Islet of Langerhans (tissue), 1 donor: Measurements from ENCODE around the gene SLC6A12.
"Not testable (repeated sequence)": the region's sequence is repeated elsewhere in the genome, so short reads cannot be mapped to it uniquely, and the experiment has no call there.

ENCODE experiments used
- FAIRE-seq: peaks from one replicate; lab custom pipeline; 2011; peaks lifted over from hg19 to GRCh38; lab: Jason Lieb, UNC

The SLC6A12 gene

GRCh38 chr12:234891-235415, 21.0 kb upstream of the SLC6A12 start:
- FAIRE-seq, result no peak

- FAIRE-seq, result no peak
Measured at GRCh38 chr12:234019-234418, 20.1 kb upstream of the SLC6A12 start.

- FAIRE-seq, result no peak
Measured at GRCh38 chr12:233615-233968, 19.6 kb upstream of the SLC6A12 start.

GRCh38 chr12:232731-233614, 19.0 kb upstream of the SLC6A12 start:
- FAIRE-seq, result no peak

- no peak for FAIRE-seq
Measured at GRCh38 chr12:230925-231671, 17.1 kb upstream of the SLC6A12 start.

GRCh38 chr12:229441-230191, 15.7 kb upstream of the SLC6A12 start:
- FAIRE-seq, result no peak

- no peak for FAIRE-seq
Measured at GRCh38 chr12:228846-229200, 14.9 kb upstream of the SLC6A12 start.

GRCh38 chr12:227923-228845, 14.2 kb upstream of the SLC6A12 start:
- FAIRE-seq, result no peak

GRCh38 chr12:227286-227915, 13.4 kb upstream of the SLC6A12 start:
- no peak for FAIRE-seq

- FAIRE-seq, result no peak
Measured at GRCh38 chr12:226401-226800, 12.4 kb upstream of the SLC6A12 start.

GRCh38 chr12:225012-225411, 11.1 kb upstream of the SLC6A12 start:
- FAIRE-seq, result no peak

- no peak for FAIRE-seq
Measured at GRCh38 chr12:224330-224729, 10.4 kb upstream of the SLC6A12 start.

GRCh38 chr12:223841-224240, 9.9 kb upstream of the SLC6A12 start:
- FAIRE-seq, result no peak

GRCh38 chr12:221736-222135, 7.8 kb upstream of the SLC6A12 start:
- FAIRE-seq, result no peak

GRCh38 chr12:220946-221550, 7.1 kb upstream of the SLC6A12 start:
- no peak for FAIRE-seq

- no peak for FAIRE-seq
Measured at GRCh38 chr12:220491-220890, 6.5 kb upstream of the SLC6A12 start.

- FAIRE-seq, result no peak
Measured at GRCh38 chr12:219891-220352, 6.0 kb upstream of the SLC6A12 start.

- no peak for FAIRE-seq
Measured at GRCh38 chr12:218728-219590, 5.0 kb upstream of the SLC6A12 start.

- no peak for FAIRE-seq
Measured at GRCh38 chr12:218221-218620, 4.3 kb upstream of the SLC6A12 start.

GRCh38 chr12:217029-217428, 3.1 kb upstream of the SLC6A12 start:
- FAIRE-seq, result not testable (repeated sequence)
